ENCODE measurements around the gene CACNA1C.

Gene CACNA1C

DNA sequence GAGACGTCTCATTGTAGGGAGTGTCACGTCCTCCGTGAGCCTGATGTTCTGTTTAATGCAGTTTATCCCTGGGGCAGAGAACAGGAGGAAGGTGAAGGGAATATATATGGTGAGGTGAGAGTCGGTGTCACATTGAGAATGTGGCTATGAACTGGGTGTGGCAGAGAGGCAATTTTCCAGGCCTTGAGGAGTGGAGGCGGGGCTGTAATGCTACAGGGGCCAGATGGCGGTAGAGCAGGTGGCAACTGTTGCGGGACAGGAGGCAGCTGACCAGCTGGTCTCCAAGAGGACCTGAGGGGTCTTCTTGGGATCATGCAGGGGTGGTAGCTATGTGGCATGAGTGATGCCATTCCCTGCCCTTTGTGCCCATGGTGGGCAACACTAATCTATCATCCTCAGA, 59.6 kb downstream of the CACNA1C start:
- DNase-seq (ENCODE audit: low read depth in 1 of 2, low spot score in 1 of 2): no peak
- in situ Hi-C loops (cut with HindIII; ENCODE audit: low pct_unique_long_range_greater_than_20kb, low sequenced_read_pairs): no loop called here
- TF ChIP-seq JUND (IDR thresholded peaks at IDR 0.05; ENCODE audit: low read depth): no peak

DNA sequence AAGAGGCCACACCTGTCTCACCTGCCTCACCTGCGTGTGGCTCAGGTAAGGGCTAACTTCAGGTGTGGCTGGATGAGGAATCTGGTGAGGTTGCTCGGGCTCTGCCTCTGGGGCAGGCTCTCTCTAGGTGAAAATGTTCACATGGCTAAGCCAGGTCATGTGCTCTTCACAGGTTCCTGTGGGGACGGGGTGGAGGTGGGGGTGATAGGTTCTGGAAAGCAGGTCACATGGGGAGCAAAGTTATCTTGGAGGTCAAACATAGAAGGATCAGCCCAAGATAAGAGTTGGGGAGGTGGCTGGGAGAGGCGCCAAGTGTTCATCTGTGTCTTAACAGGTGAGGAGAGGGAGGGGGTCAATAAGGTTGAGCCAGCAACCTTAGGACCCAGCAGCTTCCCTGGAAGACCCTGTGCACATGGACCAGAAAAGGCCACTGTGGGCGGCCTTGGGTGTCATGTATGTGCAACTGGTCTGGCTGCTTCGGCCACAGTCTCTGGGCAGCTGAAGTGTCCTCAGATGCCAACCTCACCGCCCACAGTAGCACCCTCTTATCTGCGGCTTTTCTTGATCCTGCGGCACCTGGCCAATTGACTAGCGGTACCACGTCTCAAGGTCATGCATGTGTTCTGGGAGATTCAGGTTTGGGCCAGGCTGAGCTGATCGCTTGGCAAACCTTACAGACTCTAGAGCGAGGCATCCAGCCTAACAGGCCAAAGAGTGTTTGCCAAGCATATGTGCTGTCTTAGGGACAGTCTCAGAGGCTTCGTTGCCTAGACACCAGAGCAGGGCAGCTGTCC, 60.5 kb downstream of the CACNA1C start:
- in situ Hi-C loops (cut with HindIII; ENCODE audit: low pct_unique_long_range_greater_than_20kb, low sequenced_read_pairs): no loop called here
- TF ChIP-seq JUND (IDR thresholded peaks at IDR 0.05; ENCODE audit: low read depth): no peak
- DNase-seq (ENCODE audit: low read depth in 1 of 2, low spot score in 1 of 2): no peak

DNA sequence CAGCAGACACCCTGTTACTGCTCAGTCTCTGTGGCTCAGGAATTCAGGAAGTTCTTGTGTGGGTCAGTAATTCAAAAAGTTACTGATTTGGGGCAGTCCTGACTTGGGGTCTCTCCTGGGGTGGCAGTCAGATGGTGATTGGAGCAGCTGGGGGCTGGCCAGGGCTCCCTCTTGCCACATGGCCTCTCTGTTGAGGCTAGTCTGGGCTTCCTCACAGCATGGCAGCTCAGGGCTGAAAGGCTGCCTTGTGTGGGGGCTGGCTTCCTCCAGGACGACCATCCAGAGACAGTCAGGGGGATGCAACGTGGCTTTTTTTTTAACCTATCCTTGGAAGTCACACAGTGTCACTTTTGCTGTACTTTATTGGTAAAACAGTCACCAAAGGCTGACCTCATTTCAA, 61.3 kb downstream of the CACNA1C start:
- no peak for TF ChIP-seq JUND (IDR thresholded peaks at IDR 0.05; ENCODE audit: low read depth)
- in situ Hi-C loops (cut with HindIII; ENCODE audit: low pct_unique_long_range_greater_than_20kb, low sequenced_read_pairs): no loop called here
- no peak for DNase-seq (ENCODE audit: low read depth in 1 of 2, low spot score in 1 of 2)

DNA sequence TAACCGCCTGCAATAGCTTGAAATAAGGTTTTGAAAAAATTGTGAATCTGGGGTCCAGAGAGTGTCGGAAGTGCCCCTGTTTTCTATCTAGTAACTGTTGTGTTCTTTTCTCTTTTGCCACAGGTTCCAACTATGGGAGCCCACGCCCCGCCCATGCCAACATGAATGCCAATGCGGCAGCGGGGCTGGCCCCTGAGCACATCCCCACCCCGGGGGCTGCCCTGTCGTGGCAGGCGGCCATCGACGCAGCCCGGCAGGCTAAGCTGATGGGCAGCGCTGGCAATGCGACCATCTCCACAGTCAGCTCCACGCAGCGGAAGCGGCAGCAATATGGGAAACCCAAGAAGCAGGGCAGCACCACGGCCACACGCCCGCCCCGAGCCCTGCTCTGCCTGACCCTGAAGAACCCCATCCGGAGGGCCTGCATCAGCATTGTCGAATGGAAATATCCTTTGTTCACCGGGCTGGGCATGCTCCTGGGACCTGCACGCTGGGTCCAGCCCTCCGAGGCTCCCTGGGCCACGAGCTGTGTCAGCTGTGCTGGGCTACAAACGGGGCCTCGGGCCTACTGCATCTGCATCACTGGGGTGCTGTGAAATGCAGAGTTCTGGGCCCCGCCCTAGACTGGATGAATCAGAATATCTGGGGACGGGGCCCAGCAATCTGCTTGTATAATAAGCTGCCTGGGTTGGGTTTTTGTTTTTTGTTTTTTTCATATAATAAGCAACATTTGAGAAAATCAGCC, 62.5 kb downstream of the CACNA1C start:
- in situ Hi-C loops (cut with HindIII; ENCODE audit: low pct_unique_long_range_greater_than_20kb, low sequenced_read_pairs): no loop called here
- no peak for TF ChIP-seq JUND (IDR thresholded peaks at IDR 0.05; ENCODE audit: low read depth)
- DNase-seq (ENCODE audit: low read depth in 1 of 2, low spot score in 1 of 2): no peak

DNA sequence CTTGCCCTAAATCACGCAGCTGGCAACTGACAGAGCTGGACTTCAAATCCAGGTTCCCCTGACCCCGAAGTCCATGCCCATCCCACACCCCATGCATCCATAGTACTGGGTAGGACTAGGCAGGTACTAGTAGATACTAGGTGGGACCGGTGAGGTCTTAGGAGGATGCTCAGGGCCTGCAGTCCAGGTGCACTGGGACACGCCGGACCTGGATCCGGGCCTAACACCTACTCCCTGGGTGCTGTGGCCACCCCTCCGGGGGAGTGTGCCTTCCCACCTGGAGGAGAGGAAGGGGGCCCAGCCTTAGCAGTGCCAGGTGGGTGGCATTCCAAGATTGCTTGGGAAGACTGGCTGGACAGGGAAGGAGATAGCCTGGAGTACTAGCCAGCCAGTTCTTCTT, 64.8 kb downstream of the CACNA1C start:
- no peak for TF ChIP-seq JUND (IDR thresholded peaks at IDR 0.05; ENCODE audit: low read depth)
- no peak for DNase-seq (ENCODE audit: low read depth in 1 of 2, low spot score in 1 of 2)
- in situ Hi-C loops (cut with HindIII; ENCODE audit: low pct_unique_long_range_greater_than_20kb, low sequenced_read_pairs): no loop called here

DNA sequence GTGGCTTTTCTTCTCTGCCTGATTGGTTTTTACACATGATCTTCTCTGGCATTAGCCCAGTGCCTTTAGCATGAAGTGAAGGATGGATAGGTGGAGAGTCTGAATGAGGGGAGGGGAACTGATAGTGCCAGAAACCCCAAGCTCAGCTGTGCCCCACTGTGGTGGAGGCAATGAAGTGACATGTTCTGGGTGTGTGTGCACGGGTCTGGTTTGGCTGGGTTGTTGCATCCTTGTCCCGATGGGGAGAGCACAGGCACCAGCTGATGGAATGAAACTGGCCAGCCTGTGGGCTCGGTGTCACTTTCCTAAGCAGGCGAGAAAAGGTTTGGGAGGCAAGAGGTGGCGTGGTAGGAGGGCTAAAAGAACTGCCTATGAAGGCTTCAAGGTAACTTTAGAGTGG, 65.3 kb downstream of the CACNA1C start:
- in situ Hi-C loops (cut with HindIII; ENCODE audit: low pct_unique_long_range_greater_than_20kb, low sequenced_read_pairs): no loop called here
- no peak for TF ChIP-seq JUND (IDR thresholded peaks at IDR 0.05; ENCODE audit: low read depth)
- peak in 1 of 2 experiments; percentile 22 for DNase-seq (ENCODE audit: low read depth in 1 of 2, low spot score in 1 of 2)

DNA sequence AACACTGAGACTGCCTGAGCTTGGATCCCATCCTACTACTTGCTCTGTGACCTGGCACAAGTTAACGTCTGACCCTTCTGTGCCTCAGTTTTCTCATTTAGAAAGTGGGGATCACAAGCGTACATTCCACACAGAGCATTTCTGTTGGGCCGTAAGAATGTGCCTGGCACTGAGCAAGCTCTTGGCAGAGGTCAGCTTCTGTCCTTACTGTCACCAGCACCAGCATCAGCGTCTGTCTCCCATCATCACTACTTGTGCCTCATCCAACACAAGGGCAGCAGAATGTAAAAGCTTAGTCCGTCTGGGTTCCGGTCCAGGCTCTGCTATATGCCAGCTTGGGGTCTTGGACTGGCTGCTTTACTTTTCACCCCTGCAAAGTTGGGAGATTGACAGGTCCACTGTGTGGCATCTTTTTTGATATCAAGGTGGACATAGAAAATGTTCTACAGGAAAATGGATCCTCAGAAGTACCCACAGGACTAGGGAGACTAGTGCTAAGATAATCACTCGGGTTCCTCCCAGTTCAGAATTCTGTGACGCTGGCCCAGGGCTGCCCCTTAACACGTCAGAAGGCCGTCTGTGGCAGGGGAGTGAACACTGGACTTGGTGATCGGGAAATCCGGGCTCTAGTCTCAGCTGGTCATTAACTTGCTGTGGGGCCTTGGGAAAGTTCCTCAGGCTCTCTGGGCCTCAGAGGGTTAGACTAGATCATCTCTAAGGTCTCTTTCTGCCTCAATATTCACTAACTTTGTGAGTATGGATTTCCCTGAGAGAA, 65.9 kb downstream of the CACNA1C start:
- in situ Hi-C loops (cut with HindIII; ENCODE audit: low pct_unique_long_range_greater_than_20kb, low sequenced_read_pairs): no loop called here
- no peak for TF ChIP-seq JUND (IDR thresholded peaks at IDR 0.05; ENCODE audit: low read depth)
- DNase-seq (ENCODE audit: low read depth in 1 of 2, low spot score in 1 of 2): no peak

DNA sequence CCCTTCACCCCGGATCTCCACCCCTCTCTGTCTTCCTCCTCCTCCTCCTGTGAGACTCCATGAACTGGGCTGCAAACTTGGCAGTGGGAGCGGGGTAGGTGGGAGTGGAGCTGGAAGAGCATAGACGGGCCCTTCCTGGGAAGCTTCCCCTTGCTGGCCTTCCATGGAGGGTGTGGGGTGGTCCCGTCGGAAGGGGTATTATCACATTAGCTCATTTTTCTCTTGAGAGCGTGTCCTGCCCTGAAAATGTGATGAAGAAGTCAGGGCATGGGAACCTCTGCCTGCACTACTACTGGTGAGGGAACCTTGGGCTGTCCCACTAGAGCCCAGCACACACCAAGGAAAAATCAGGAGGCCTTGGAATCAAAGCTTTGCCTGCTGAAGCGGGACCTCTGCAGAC, 66.5 kb downstream of the CACNA1C start:
- in situ Hi-C loops (cut with HindIII; ENCODE audit: low pct_unique_long_range_greater_than_20kb, low sequenced_read_pairs): no loop called here
- DNase-seq (ENCODE audit: low read depth in 1 of 2, low spot score in 1 of 2): no peak
- no peak for TF ChIP-seq JUND (IDR thresholded peaks at IDR 0.05; ENCODE audit: low read depth)

DNA sequence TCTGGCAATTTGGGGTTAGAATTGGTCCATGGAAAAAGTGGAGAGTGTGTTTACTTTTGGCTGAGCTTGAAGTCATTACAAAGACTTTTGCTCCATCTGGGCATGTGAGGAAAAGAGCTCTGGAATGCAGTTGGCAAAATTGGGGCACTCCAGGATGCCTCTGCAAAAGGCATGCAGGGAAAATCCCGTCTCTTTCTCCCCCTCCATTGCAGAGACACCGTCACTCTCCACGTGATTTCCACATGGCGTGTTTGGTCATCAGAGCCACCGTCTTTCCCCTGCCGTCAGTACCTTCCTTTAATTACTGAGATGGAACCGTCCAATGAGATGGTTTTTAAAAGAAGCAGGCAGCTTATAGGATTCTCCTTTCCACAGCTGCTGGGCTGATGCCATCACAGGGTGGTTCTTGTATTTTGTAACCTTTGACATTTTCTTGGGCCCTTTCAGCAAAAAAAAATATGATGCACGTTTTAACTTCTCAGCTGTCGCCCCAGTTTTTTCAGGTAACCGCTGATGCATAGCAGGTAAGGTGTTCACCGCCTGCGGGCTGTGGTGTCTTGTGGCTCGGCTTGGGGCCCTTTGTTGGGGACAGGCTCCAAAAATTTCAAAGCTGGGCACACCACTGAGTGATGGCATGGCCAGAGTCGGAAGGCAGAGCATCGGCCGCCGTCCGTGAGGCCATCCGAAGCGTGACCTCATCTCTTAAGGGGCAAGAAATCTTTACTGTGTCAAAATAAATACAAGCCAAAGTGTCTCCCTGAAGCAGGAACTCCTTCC, 68.4 kb downstream of the CACNA1C start:
- in situ Hi-C loops (cut with HindIII; ENCODE audit: low pct_unique_long_range_greater_than_20kb, low sequenced_read_pairs): no loop called here
- DNase-seq (ENCODE audit: low read depth in 1 of 2, low spot score in 1 of 2): no peak
- TF ChIP-seq JUND (IDR thresholded peaks at IDR 0.05; ENCODE audit: low read depth): no peak

DNA sequence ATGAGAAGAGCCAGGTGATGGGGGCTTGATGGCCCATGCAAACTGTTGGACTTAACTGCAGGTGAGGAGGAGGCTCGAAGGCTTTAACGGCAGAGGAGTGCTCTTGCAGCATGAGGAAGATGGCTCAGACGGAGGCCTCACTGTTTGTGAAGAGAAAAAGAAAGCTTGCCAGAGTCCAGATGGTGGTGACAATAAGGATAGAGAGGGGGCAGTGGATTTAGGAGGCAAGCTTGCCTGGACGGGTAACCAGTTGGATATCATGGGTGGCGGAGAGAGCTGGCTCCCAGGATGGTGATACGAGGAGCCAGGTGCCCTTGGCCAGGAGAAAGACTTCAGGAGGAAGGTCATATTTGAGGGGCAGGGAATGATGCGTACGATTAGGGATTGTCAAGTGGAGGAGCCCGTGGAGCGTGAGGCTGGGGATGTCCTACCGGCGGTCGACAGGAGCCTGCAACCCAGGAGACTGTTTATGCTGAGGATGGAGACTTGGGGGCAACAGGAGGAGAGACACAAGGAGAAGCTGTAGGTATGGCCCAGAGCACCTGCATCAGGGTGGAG, 71.8 kb downstream of the CACNA1C start:
- TF ChIP-seq JUND (IDR thresholded peaks at IDR 0.05; ENCODE audit: low read depth): no peak
- no peak for DNase-seq (ENCODE audit: low read depth in 1 of 2, low spot score in 1 of 2)
- in situ Hi-C loops (cut with HindIII; ENCODE audit: low pct_unique_long_range_greater_than_20kb, low sequenced_read_pairs): no loop called here

DNA sequence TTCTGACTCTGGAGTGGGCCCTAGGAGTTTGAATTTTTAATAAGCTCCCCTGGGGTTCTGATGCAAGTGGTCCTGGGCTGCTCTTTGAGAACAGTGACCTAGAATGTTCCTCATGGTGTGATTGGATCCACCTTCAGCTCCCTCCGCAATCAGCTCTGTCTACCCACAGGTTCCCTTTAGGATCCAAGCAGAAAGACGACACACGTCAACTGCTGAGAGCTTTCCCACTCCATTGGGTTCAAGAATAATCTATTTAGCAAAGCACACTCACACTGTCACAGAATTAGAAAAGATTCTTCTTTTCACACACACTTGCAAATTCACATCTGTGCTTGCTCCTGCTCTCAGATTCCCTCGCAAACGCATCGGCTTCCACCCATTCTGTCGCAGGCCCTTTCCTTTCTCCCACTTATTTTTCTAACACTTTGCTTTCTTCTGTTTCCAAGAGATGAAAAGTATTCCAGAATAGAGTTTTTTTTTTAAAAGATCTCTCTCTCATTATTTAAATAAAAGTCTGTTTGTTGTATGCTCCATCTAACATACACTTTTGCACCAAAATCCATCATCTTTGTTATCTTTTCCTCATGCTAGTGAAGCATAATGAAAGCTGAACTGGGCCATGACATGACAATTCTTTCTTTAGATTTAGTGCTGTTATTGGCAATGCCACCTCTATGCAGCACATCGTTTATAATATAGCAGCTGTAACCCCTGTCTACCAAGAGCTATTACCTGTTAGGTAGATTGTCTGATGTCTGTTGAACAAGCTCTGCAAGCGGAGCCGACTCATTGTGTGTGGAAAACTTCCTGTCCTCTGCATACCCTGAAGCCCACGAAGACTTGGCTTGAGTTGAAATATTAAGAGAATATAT, 73.1 kb downstream of the CACNA1C start:
- DNase-seq (ENCODE audit: low read depth in 1 of 2, low spot score in 1 of 2): no peak
- in situ Hi-C loops (cut with HindIII; ENCODE audit: low pct_unique_long_range_greater_than_20kb, low sequenced_read_pairs): no loop called here
- TF ChIP-seq JUND (IDR thresholded peaks at IDR 0.05; ENCODE audit: low read depth): no peak
